C1 segment of cervical spinal cord (tissue), 14 donors: ENCODE results near the gene CA12.

Source experiments
- DNase-seq, 14 donors: peaks; one replicate each; lab custom pipeline; 2025; lab: John Stamatoyannopoulos, UW

CA12 gene

GRCh38 chr15:63374686-63375520 lies 6.7 kb downstream of the CA12 start:
- peak in 10 of 14 donors; percentile 5 to 49 (median 25) for DNase-seq

- DNase-seq, result no peak
Measured at GRCh38 chr15:63373866-63374548, 7.6 kb downstream of the CA12 start.

- no peak for DNase-seq
Measured at GRCh38 chr15:63373330-63373729, 8.3 kb downstream of the CA12 start.

- DNase-seq, result no peak
Measured at GRCh38 chr15:63372753-63373152, 8.9 kb downstream of the CA12 start.

GRCh38 chr15:63372018-63372705 lies 9.5 kb downstream of the CA12 start:
- peak in 1 of 14 donors; percentile 31 for DNase-seq

- no peak for DNase-seq
Measured at GRCh38 chr15:63371297-63371918, 10.2 kb downstream of the CA12 start.

- no peak for DNase-seq
Measured at GRCh38 chr15:63370764-63371163, 10.9 kb downstream of the CA12 start.

- DNase-seq, result no peak
Measured at GRCh38 chr15:63369781-63370180, 11.9 kb downstream of the CA12 start.

- no peak for DNase-seq
Measured at GRCh38 chr15:63369296-63369695, 12.3 kb downstream of the CA12 start.

GRCh38 chr15:63368503-63368902 lies 13.1 kb downstream of the CA12 start:
- no peak for DNase-seq

- no peak for DNase-seq
Measured at GRCh38 chr15:63367900-63368299, 13.7 kb downstream of the CA12 start.

- DNase-seq, result no peak
Measured at GRCh38 chr15:63367390-63367789, 14.3 kb downstream of the CA12 start.

GRCh38 chr15:63366451-63366850 lies 15.2 kb downstream of the CA12 start:
- DNase-seq, result no peak

- DNase-seq, result no peak
Measured at GRCh38 chr15:63365273-63365680, 16.4 kb downstream of the CA12 start.

GRCh38 chr15:63364399-63365272 lies 17.0 kb downstream of the CA12 start:
- DNase-seq, result no peak

- DNase-seq, result no peak
Measured at GRCh38 chr15:63363292-63363691, 18.4 kb downstream of the CA12 start.

- no peak for DNase-seq
Measured at GRCh38 chr15:63362885-63363284, 18.8 kb downstream of the CA12 start.

GRCh38 chr15:63362196-63362595 lies 19.4 kb downstream of the CA12 start:
- DNase-seq, result no peak

GRCh38 chr15:63360170-63360569 lies 21.5 kb downstream of the CA12 start:
- DNase-seq, result no peak

GRCh38 chr15:63358241-63359029 lies 23.2 kb downstream of the CA12 start:
- DNase-seq, result no peak
